Glomerular endothelial cell (primary cell): ENCODE data around the gene HMGB4. TPM values are rescaled to one million over a fixed set of nuclear protein-coding genes. Genes with fewer than 3 reads are reported as not detected.

Source experiments
- DNase-seq: peaks from one replicate; pipeline ENCODE4 v3.0.0-alpha.2; 2011; ENCODE audit warnings: low read depth, low spot score; ENCODE audit errors: extremely low read depth
- total RNA-seq: library from RNA; depleted of rRNA; stranded (reverse); fragments of >200 nt; gene quantifications from 2 replicates; pipeline ENCODE4 v1.2.3, GENCODE V29; 2015

HMGB4 gene
- total RNA-seq, 1 donor from 2014 or later = not detected

- DNase-seq = no peak
Measured at GRCh38 chr1:33846861-33847260, 17.0 kb upstream of the HMGB4 start.

- DNase-seq = no peak
Measured at GRCh38 chr1:33848205-33848937, 15.5 kb upstream of the HMGB4 start.

GRCh38 chr1:33849211-33849610 lies 14.7 kb upstream of the HMGB4 start:
- no peak for DNase-seq

DNA sequence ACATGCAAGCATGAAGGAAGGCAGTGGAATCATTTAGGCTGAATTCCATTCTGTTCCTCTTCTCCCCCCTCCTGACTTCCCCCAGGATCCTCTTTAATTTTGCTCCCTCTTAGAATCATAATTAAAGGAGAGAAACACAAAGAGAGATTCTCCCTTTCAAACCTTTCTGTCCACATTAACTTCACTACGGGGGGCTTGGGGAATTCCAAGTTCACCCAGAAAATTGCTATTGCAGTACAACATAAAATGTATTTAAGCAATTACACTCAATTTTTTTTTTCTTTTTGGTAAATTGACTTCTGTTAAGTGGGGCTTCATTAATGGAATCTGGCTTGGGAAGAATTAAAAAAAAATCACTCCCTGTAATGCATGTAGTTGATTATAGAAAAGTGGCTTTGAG lies 13.4 kb upstream of the HMGB4 start:
- DNase-seq = no peak

DNA sequence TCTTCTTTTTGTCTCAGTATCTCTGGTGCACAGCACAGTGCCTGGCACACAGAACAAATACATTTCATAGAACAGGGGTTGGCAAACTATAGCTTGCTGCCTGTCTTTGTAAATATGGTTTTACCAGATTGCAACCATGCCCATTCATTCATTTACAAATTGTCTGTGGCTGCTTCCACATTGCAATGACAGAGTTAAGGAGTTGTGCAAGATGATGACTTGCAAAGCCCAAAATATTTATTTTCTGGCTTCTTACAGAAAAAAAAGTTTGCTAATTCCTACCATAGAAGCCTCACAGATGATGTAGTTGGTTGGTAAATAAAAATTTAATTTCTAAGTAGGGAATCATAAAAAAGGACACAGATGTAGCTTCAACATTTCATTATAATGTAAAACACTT lies 11.2 kb upstream of the HMGB4 start:
- DNase-seq = no peak

DNA sequence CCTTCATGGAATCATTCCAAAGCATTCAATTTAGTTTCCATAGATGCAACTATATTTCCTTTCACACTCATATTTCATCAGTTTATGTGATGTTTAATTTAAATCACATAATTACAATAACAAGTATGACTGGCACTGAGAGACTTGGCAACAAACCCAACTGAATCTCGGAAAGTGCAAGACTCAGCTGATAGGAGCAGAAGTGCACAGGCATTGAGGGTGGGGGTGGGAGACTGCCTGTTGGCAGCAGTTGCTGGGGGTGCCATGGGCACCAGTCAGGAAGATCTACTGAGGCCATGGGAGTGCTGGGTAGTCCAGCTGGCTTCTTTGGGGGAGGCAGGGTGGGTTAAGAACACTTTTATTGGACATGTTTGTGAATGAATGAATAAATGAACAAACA lies 10.4 kb upstream of the HMGB4 start:
- DNase-seq = no peak

DNA sequence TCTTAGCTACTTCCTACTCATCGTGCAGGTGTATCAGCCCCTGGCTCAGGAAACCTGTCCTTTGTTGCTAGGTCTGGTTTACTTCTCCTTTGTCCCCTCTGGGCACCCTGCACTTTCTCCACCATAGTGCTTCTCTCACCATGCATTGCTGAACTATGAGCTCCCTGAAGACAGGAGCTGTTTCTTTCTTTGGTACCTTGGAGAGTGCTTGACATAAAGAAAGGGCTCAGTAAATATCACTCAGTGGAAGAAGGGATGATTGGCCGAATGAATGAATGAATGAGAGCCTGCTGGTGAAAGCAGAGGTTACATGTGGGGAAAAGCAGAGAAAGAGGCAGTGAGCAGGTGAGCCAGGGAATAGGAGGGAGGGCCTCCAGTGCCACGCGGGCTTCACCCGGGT lies 9.8 kb upstream of the HMGB4 start:
- DNase-seq = no peak

- no peak for DNase-seq
Measured at GRCh38 chr1:33860671-33861070, 3.2 kb upstream of the HMGB4 start.

DNA sequence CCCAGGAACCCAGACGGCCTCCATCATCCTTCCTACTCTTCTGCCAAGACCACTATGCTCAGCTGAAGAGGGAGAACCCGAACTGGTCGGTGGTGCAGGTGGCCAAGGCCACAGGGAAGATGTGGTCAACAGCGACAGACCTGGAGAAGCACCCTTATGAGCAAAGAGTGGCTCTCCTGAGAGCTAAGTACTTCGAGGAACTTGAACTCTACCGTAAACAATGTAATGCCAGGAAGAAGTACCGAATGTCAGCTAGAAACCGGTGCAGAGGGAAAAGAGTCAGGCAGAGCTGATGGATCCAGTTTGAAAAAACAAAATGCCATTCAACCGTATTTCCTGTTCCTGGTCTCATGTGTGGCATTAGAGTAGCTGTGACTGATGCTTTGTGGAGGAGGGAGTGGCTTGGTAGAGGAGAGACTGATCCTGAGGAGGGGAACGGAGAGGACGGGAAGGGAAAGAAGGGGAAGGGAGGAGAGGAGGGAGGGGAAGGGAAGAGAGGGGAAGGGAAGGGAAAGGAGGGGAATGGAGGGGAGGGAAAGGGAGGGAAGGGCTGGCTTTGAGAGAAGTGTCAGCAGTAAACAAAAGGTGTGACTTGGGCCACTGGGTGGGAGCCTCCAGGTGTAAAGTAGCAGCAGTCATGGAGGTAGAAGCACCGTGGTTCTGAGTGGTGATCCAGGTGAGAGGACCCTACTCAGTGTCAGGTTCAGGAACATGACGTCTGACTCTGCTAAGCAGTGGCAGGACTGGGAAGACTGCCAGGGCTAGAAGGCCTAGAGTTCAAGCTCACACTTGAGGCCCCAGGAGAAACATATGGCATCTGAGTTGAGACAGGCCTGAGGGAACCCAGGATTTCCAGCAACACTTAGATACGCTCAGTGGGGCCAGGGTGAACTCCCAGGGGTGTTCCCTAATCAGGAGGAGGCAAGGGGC lies 846 bp downstream of the HMGB4 start:
- DNase-seq = no peak

- no peak for DNase-seq
Measured at GRCh38 chr1:33866281-33866680, 2.4 kb downstream of the HMGB4 start.

DNA sequence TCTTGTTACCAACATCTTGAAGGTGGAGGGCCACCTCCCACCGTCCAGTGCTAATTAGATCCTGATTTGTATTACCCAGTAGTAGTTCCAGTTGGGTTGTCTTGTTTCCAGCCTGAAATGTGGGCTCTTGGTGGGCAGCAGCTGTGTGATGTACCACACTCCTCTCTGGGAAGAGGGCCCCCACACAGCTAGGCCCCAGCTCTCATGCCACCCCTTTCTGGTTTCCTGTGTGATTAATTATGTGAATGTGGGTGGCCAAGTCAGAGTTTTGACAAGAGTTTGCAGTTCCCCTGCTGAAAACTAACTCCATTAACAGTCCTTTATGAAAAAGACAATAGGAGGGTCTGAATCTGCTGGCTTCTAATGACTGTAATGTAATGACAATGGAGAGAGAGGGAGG lies 3.8 kb downstream of the HMGB4 start:
- DNase-seq = no peak

DNA sequence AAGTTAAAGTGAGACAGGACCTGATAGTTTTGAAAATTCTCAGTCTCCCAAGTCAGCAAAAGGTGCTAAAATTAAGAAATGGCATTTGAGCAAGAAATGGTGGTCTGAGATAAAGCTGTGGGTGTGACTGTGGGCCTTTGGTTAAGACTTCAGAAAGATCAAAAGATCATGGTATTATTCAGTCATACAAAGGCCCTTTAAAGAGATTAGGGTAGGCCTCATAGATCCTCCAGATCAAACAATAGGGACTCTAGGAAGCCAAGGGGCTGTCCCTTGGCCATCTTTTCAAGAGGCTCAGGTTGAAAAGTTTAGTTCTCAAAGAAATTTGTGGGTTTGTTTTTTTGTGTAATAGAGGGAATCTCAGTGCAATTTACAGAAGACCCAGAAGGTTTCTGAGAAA lies 8.4 kb downstream of the HMGB4 start:
- DNase-seq = no peak

DNA sequence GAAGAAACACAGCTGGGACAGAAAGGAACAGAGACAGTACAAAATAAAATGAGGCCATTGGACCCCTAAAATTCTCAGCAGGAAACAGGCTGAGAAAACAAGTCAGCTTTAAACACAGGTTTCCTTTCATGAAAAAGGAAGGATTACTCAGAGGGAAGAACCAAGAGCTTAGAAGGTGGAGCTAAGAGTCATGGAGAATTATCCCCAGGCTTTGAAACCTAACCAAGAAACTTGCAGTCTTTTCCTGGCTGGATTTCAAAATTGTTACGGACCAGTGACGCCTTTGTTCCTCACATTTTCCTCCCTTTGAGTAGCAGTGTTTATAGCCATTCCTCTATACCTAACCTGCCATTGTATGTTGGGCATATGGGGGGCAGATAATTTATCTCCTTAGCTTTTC lies 8.8 kb downstream of the HMGB4 start:
- DNase-seq = no peak

- DNase-seq = no peak
Measured at GRCh38 chr1:33874636-33875035, 10.8 kb downstream of the HMGB4 start.

DNA sequence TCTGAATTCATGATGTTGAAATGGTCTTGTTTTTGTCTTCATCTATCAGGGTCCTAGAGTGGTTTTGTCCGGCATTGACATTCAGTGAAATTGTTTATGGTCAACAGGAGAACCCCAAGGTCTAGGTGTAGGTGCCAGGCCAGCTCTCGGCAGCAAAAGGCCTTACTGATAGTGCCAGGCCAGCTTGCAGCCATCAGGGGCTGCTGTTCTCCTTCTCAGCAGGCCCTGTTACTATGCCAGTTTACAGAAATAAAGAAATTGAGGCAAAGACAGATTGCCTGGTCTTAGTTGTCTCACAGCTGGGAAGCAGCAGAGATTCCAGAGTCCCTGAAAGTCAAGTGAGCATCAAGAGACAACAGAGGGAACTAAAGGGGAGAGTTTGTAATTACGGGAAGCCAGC lies 12.0 kb downstream of the HMGB4 start:
- no peak for DNase-seq

DNA sequence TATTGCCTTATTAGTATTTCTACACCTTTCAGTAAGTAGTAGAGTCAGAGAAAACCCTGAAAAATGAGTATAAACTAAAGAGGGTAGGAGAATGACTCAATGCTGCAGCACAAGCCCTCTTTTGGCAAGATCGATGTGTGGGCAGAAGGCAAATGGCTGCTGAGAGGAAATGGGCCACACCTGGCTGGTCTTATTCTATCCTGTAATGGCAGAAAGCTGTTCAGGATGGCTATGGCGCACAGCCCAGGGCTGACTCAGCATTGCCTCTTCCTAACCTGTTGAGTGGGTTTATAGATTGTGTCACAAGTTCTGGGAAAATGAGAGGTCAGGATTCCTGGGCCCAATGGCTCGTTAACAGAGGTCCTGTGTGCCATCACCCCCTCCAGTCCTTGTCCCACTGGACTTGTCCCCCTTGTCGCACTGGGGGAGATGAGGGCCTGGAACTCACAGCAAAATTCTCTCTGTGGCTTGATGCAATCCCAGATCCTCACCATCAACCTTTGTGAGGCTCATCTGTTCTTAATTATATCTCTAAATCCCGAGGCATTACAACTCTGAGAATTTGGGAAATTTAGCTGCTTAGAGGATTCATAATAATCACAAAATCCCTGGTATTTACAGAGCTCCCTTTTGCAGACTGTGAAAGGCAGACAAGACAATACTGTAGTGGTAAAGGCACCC lies 13.2 kb downstream of the HMGB4 start:
- no peak for DNase-seq

GRCh38 chr1:33878392-33878791 lies 14.5 kb downstream of the HMGB4 start:
- DNase-seq = no peak

GRCh38 chr1:33880305-33880704 lies 16.4 kb downstream of the HMGB4 start:
- no peak for DNase-seq

GRCh38 chr1:33886496-33886895 lies 22.6 kb downstream of the HMGB4 start:
- no peak for DNase-seq

GRCh38 chr1:33893147-33893830 lies 29.4 kb downstream of the HMGB4 start:
- DNase-seq = no peak

- DNase-seq = no peak
Measured at GRCh38 chr1:33895396-33895795, 31.5 kb downstream of the HMGB4 start.
